GM20431 (cell line): Measurements from ENCODE around the gene SIGLEC7.
"Not testable (repeated sequence)": the region's sequence is repeated elsewhere in the genome, so short reads cannot be mapped to it uniquely, and the experiment has no call there.

Source experiments
- in situ Hi-C: fragments of 300-500 bp; cut with MseI, MboI; formaldehyde crosslinking; loops from one replicate; pipeline ENCODE4 v1.15.0; 2020; ENCODE audit warnings: low sequenced_read_pairs; ENCODE audit not compliant: unreplicated experiment

The SIGLEC7 gene

DNA sequence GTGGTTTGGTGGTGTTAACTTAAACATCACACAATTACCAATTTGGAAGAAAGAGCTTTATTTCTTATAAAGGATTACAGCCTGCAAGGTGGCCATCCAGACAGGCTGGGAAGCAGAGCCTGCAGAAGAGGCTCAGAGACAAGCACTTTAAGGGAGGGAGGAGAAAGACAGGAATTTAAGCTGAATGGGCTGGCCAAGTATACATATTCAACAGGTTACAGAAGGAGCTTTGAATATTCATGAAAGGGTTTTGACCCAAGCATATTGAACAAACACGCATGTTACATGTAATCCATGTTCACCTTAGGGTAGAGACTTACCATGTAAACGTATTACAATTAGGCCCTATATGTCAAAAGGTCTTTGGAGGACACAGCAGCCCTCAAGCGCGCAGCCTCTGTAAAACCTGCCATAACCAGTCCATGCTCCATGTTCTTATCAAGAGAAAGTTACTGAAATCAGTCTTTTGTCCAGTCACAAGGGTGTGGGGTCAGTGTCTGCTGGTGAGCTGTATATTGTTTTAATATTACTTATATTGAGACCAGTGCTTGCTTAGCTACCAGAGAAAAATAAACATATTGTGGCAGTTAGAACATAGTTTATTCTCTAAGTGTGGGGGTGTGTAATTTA is 19.9 kb downstream of the SIGLEC7 start:
- in situ Hi-C loops = no loop called here

DNA sequence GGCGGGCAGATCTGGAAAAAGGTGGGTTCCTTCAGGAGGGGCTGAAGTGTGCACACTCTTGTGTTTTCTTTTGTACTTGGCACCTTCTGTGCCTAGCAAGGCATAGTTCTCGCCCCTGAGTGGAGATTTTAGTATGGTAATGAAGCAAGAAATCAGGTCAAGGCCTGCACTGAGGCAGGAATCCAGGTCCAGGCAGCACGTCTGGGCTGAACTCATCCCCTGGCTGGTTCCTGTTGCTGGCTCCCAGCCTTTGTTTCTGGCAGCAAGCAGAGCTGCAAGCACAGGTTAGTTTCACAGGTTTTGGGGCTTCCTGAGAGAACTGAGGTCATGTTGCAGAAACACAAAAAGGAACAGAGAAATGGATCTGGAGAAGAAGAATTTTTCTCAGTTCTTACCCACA is 21.2 kb downstream of the SIGLEC7 start:
- in situ Hi-C loops = no loop called here

DNA sequence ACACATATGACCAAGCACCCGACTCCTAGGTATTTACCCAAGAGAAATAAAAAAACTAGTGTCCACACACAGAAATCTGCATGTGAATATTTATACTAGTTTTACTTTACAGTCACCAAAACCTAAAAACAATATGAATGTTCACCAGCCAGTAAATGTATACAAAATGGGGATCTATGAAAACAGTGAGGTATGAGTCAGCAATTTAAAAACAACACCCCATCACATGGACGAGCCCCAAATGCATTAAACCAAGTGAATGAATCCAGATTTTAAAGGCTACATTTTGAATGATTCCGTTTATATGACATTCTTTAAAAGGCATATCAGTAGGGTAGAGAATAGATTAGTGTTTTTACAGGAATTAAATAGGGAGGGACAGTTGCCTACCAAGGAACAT is 22.1 kb downstream of the SIGLEC7 start:
- in situ Hi-C loops = no loop called here

DNA sequence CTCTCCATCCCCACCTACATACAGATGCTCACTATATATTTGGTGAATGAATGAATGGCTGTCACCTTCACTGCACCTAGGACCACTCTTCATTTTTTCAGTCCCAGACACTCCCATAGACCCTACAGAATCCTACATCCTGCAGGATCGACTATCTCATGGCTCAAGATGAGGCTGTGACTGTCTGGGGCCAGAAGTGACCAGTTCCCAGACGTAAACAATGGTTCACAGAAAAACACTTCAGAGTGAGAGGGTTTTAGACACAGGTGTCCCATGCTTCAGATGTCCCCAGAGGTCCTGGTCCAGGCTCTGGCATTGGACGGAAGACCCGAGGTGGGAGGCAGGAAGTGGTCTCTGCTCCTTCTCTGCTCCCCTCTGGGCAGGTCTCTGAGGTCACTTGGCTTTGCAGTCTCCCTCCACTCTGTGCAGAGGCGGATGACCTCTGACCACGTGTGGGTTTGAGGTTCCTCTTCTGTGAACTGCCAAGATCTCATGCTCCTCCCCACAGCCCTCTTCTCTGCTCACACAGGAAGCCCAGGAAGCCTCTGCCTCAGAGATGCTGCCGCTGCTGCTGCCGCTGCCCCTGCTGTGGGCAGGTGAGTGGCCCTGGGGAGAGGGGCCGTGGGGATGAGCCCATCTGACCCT is 24.9 kb downstream of the SIGLEC7 start:
- in situ Hi-C loops = no loop called here

DNA sequence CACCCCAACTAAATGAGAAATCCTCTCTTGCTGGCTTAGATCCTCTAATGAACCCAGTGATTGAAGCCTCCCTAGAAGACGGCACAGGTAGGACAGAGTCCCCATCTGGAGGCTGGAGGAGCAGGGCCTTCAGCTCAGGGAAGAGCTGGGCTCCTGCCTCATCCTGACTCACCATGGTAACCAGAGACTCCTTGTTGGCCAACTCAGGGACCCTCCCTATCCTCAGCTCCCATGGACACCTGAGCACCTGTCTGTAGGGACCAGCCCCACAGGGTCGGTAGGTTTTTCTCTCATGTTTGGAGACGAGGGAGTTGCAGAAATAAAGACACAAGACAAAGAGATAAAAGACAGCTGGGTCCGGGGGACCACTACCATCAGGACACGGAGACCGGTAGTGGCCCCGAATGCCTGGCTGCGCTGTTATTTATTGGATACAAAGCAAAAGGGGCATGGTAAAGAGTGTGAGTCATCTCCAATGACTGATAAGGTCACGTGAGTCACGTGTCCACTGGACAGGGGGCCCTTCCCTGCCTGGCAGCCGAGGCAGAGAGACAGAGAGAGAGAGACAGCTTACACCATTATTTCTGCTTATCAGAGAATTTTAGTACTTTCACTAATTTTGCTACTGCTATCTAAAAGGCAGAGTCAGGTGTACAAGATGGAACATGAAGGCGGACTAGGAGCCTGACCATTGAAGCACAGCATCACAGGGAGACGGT is 26.6 kb downstream of the SIGLEC7 start:
- in situ Hi-C loops = no loop called here

DNA sequence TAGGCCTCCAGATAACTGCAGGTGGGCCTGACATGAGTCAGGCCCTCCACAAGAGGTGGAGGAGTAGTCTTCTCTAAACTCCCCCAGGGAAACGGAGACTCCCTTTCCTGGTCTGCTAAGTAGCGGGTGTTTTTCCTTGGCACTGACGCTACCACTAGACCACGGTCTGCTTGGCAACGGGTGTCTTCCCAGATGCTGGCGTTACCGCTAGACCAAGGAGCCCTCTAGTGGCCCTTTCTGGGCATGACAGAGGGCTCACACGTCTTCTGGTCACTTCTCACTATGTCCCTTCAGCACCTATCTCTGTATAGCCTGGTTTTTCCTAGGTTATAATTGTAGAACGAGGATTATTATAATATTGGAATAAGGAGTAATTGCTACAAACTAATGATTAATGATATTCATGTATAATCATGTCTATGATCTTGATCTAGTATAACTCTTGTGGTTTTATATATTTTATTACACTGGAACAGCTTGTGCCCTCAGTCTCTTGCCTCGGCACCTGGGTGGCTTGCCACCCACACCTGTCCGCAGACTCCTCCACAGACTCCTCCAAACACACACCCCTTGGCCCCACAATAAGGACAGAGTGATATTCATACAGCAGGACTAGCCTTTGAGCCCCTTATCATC is 27.3 kb downstream of the SIGLEC7 start:
- in situ Hi-C loops = not testable (repeated sequence)

DNA sequence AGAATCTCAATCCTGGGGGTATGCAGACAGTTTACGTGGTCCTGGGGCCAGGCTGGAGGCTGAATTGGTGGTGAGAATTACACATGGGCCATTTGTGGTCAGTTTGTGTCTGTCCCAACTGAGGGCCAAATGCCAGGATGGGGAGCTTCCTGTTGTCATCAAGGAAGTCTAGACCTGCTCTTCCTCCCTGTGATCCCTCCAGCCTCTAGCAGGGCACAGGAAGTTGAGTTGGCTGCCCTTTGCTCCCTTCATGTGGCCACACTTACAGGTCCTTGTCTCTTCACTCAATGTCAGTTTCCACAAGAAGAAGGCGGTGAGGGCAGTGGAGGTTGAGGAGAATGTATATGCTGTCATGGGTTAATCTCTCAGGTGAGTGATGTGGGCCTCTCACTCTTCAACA is 30.1 kb downstream of the SIGLEC7 start:
- in situ Hi-C loops = no loop called here

DNA sequence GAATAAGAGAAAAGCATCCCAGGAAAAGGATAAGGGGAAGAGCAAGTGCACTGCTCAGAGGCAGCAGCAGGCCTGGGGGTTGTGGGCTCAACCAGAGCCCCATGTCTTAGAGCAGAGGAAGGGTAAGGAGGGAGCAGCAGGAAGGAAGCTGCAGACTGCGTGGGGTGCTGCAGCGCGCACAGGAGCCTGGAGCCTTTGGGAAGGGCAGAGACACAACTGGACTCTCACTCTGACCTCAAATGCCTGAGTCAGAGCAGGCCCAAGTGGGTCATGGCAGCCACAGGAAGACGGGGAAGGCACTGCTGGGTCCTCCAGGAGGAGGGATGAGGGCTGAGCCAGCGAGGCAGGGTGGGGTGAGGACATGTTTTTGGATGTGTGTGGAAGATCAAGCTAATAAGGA is 31.6 kb downstream of the SIGLEC7 start:
- in situ Hi-C loops = no loop called here

DNA sequence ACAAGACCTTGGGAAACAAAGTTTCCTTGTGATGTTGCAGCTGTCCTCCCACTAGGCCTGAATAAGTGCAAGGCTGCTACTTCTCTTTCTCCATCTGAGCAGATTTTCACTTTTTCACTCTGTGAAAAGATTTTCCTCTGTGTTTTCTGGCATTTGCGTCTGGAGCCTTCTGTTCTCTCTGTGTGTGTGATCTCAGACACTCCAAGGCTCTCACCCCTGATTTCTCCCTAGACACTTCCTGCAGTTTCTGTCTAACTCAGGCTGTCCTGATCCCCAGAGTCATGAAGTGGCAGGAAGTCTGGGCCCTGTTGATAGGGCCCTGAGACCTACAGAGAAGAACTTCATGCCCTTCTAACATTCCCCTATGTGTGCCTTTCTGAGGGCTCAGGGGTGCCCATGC is 37.2 kb downstream of the SIGLEC7 start:
- in situ Hi-C loops = no loop called here

DNA sequence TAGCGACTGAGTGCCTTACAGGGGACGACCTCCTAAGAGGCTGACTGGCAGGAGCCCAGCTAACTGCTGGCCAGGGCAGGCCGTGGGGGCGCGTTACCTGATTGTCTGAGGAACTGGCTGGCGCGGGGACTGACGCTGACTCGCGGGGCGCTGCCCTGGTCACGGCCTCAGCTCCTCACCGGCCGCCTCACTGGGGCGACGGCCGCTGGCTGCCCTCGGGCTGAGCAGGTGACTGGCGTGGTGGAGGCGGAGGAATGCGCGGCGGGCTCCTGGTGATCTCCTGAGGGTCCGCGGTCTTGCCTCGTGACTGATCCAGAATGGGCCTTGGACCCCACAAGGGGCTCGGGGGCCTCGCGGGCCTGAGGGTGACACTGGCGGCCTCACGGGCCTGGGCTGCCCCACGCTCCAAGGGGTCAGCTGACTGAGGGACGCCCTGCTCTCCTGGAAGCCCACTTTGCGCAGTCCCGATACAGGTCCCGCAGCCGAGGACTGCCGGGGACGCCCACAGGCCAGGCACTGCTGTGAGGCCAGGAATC is 39.3 kb downstream of the SIGLEC7 start:
- in situ Hi-C loops = no loop called here

DNA sequence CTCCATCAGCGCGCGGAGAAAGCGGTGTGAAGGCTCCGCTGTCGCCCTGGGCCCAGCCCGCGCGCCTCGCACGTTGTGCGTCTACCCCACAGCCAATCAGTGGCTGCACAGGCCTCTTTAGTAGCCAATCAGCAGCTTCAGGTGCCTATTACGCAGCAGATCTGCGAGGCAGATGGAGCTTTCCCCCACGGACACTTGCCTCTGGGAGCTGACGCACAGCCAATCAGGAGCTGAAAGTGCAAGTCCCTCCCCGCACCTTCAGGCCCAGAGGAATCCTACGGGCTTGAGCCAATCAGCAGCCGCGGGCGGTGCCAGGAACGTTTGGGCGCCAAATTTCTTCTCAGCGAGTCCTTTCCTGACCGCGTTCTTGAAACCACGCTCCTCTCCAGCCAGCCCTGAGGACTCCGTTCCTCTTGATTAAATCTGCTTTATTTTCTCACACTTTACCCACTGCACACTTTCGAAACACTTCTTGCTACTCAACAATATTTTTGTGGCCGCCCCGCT is 39.9 kb downstream of the SIGLEC7 start:
- in situ Hi-C loops = no loop called here

DNA sequence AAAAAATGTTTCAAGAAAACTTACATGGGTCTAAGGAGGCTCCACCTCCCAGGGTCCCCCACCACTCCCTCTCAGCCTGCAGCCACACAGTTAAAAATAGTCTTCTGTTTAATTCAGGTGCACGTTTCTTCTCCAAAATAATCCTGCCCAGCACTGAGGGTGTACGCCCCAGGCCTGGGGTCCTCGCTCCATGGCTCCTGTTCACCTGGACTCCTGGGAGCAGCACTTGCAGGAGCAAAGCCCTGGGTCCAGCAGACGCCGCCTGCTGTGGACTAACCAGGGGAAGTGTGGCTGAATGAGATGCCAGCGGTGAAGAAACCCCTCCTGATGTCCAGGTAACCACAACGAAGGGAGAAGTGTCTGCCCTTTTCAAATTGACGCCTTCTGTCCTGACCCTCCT is 41.5 kb downstream of the SIGLEC7 start:
- in situ Hi-C loops = no loop called here

DNA sequence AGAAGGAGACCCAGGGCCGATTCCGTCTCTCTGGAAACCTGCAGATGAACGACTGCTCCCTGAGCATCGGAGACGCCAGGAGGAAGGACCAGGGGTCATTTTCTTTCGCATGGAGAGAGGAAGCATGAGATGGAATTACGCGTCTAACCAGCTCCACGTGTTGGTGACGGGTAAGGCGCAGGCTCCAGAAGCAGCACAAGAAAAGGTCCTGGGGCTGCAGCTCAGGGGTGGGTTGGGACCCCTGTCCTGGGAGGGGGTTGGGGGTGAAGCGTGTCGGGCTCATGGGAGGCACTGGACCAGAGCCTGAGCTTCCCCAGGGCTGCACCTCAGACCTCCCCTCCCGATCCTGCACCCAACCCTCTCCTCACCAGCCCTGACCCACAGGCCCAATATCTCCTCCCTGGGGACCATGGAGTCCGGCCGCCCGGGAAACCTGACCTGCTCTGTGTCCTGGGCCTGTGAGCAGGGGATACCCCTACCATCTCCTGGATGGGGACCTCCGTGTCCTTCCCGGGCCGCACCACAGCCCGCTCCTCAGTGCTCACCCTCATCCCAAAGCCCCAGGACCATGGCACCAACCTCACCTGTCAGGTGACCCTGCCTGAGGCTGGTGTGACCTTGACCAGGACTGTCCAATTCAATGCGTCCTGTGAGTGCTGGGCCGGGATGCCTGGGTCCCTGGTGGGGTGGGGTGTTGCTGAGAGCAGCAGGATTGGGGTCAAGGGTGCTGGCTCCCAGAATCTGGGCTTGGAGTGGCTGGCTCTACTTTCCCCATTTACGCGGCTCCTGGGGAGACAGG is 43.2 kb downstream of the SIGLEC7 start:
- in situ Hi-C loops = no loop called here

DNA sequence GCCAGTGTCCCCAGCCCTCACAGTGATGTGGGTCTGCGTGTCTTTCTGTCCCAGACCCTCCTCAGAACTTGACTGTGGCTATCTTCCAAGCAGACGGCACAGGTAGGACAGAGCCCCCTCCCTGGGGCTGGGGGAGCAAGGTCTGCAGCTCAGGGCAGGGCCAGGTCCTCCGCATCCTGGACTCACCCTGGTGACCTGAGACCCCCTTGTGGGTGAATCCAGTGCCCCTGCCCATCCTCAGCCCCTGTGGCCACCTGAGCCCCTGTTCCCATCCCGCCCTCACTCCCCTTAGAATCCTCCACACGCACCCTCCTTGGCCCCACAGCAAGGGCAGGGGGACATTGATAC is 43.7 kb downstream of the SIGLEC7 start:
- in situ Hi-C loops = no loop called here

DNA sequence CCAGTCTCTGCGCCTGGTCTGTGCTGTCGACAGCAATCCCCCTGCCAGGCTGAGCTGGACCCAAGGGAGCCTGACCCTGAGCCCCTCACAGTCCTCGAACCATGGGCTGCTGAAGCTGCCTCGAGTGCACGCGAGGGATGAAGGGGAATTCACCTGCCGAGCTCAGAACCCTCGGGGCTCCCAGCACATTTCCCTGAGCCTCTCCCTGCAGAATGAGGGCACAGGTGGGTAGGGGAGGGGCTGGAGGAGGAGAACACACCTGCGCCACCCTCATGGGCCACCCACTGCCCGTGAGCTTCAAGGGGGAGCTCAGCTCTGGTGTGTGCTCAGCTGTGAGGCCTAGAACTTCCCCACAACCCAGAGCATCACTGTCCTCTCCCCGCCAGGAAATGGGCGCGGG is 44.2 kb downstream of the SIGLEC7 start:
- in situ Hi-C loops = no loop called here

DNA sequence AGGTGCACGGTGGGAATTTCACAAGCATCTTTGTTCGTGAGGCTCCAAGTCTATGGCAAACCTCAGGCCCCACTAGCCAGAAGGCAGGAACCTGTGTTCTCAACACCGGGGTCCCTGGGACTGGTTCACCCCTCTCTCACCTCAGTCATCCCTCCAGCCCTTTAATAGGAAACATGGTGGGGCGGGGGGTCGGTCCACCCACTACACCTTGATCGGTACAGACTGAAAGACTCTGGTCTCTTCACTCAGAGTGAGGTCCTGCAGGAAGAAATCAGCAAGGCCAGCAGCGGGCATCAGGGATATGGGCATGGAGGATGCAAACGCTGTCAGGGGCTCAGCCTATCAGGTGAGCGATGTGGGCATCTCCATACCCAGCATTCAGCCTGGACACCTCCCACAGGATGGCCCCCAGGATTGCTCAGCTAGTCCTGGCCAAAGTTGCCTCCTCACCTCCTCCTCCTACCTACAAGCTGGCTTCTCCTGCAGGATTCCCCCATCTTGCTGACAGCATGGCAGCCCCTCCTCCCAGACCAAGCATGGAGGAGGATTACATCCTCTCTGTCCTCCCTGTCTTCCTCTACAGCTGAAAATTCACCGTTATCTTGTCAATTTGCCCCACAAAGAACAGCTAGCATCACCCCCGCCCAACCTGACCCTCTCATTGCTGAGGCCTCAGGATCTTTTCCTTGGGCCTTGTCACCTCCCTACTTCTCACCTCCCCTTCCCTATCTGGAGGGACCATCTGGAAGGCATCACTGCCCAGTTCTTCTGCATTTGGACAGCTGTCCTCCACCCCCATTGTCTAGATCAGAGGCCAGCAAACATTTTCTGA is 45.5 kb downstream of the SIGLEC7 start:
- in situ Hi-C loops = no loop called here

DNA sequence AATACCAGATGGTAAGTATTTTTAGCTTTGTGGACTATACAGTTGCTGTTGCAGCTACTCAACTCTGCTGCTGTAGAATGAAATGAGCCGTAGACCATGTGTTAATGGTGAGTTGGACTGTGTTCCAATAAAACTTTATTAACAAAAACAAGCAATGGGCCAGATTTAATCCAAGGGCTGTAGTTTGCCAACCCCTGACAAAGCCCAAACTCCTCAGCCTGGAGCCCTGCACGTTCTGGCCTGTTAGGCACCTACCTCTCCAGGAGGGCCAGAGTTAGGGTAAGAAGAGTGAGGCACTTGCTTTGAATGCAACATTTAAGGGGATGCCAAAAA is 46.1 kb downstream of the SIGLEC7 start:
- in situ Hi-C loops = no loop called here

DNA sequence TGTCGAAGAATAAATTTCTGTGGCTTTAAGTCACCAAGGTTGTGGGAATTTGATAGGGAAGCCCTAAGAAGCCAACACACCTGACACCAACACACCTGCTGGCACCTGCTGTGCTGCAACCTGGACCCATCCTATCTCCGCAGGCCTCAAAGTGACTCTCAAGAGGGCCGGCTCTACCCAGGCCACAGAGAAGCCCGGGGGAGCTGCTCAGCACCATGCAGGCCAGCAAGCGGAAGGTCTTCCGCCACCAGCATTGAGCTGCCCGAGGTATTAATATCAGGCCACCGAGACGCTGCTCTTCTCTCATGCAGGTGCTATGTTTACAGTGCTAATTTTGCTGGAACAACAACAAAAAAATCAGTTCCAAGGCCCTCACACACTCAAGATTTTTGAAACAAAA is 50.6 kb downstream of the SIGLEC7 start:
- in situ Hi-C loops = no loop called here
